ENCODE measurements around the gene TPI1.
"Not testable (repeated sequence)": the region's sequence is repeated elsewhere in the genome, so short reads cannot be mapped to it uniquely, and the experiment has no call there.

TPI1 gene

DNA sequence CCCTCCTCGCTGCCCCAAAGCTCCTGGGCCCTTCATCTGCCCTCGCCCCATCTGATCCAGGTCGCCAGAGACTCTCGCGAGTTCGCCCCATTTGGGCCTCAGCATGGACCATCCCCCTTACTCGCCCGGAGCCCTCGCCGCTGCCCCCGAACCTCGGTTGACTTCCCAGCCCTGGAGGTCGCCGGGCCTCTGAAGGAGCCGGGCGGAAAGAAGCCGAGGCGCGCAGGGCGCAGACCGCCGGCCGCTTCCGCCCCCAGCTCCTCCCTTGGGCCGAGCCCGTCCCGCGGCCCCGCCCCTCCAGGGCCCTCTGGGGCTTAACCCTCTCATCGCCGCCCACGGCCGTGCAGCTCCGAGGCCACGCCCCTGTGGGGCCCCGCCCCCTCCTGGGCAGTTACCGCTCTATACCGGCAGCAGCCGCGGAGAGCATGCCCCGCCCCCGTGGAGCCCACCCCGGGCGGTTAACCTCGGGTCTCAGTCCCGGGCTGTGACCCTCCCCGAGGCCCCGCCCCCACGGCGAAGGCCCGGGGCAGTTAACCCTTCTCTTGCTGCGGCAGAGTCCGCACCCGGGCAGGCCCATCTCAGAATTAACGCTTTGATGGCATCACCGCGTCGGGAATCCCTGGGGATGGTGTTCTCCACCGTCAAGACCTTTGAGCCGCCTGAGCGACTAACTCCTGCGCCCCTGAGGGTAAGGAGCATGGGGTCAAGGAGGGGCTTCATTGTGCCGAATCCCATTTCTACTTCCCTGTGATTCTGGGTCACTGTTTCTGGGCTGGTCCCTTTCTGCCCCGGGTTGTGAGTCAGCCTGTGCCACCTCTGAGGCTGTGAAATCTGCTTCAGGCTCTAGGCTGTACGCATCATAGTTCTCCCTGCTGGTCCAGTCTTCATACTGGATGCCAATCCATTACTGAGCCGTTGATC lies 6.0 kb downstream of the TPI1 start, which contains the start of gene SPSB2:
TSS of gene SPSB2 (minus strand) at position 210 of the 921 bp plus-strand sequence. CDS start 402 bp downstream, outside the sequence.
- peak; percentile 97 for DNase-seq (ENCODE audit: low read depth, low spot score)
- in situ Hi-C loops (cut with HindIII; ENCODE audit: low sequenced_read_pairs): no loop called here
- TF ChIP-seq, protein P1, sequence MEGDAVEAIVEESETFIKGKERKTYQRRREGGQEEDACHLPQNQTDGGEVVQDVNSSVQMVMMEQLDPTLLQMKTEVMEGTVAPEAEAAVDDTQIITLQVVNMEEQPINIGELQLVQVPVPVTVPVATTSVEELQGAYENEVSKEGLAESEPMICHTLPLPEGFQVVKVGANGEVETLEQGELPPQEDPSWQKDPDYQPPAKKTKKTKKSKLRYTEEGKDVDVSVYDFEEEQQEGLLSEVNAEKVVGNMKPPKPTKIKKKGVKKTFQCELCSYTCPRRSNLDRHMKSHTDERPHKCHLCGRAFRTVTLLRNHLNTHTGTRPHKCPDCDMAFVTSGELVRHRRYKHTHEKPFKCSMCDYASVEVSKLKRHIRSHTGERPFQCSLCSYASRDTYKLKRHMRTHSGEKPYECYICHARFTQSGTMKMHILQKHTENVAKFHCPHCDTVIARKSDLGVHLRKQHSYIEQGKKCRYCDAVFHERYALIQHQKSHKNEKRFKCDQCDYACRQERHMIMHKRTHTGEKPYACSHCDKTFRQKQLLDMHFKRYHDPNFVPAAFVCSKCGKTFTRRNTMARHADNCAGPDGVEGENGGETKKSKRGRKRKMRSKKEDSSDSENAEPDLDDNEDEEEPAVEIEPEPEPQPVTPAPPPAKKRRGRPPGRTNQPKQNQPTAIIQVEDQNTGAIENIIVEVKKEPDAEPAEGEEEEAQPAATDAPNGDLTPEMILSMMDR (IDR thresholded peaks at IDR 0.05; ENCODE audit: low read depth, low read length): no peak
- peak within 1 kb of the TSS; percentile 63 for H3K4me3 ChIP-seq (ENCODE audit: low read depth, low read length)

DNA sequence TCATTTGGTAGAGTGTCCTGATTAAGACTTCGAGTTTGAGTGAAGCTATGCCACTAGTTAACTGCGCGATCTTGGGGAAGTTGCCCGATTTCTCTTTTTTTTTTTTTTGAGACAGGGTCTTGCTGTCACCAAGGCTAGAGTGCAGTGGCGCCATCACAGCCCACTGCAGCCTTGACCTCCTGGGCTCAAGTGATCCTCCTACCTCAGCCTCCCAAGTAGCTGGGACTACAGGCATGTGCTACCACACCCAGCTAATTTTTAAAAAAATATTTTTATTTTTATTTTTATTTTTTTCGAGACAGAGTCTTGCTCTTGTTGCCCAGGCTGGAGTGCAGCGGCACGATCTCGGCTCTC lies 6.7 kb downstream of the TPI1 start:
- H3K4me3 ChIP-seq (ENCODE audit: low read depth, low read length): peak overlapping the region; percentile 63
- in situ Hi-C loops (cut with HindIII; ENCODE audit: low sequenced_read_pairs); DNase-seq (ENCODE audit: low read depth, low spot score): not testable (repeated sequence)

DNA sequence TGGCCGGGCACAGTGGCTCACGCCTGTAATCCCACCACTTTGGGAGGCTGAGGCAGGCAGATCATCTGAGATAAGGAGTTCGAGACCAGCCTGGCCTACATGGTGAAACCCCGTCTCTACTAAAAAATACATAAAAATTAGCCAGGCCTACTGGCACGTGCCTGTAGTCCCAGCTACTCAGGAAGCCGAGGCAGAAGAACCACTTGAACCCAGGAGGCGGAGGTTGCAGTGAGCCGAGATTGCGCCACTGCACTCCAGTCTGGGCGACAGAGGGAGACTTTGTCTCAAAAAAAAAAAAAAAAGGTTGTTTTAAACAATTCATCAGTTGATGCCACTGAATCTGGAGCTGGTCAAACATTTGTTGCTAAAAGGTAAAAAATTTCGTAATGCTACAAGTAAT lies 12.5 kb downstream of the TPI1 start:
- in situ Hi-C loops (cut with HindIII; ENCODE audit: low sequenced_read_pairs); H3K4me3 ChIP-seq (ENCODE audit: low read depth, low read length); DNase-seq (ENCODE audit: low read depth, low spot score): not testable (repeated sequence)

DNA sequence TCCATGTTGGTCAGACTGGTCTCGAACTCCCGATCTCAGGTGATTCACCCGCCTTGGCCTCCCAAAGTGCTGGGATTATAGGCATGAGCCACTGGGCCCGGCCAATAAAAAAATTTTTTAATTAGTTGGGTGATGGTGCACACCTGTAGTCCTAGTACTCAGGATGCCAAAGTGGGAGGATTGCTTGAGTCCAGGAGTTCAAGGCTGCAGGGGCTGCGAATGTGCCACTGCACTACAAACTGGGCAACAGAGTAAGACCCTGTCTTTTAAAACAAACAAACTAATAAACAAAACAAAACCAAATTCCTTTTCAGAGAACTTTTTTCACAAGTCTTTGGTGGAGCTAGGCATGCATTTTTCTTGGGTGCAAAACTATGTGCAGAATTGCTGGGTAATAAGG lies 15.9 kb downstream of the TPI1 start:
- no peak for DNase-seq (ENCODE audit: low read depth, low spot score)
- TF ChIP-seq, protein P1 (IDR thresholded peaks at IDR 0.05; ENCODE audit: low read depth, low read length): no peak
- no peak overlapping the region for H3K4me3 ChIP-seq (ENCODE audit: low read depth, low read length)
- in situ Hi-C loops (cut with HindIII; ENCODE audit: low sequenced_read_pairs): no loop called here

DNA sequence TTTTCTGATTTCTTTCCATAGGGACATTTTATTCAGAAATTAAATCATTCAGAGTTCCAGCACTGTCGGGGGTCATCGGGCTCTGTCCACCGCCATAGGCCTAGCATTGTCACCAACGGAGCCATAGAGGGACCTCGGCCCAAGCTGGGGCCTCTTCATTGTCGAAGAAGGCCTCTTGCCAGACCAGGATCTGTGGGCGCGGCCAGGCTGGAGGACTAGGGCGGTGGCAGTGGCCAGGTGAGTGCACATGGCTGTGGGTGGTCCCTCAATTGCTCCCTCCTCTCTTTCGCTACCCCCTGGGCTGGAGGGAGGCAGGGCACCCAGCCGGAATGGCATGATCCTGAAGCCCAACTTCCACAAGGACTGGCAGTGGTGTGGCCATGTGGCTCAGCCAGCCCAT lies 16.4 kb downstream of the TPI1 start:
- in situ Hi-C loops (cut with HindIII; ENCODE audit: low sequenced_read_pairs): no loop called here
- TF ChIP-seq, protein P1 (IDR thresholded peaks at IDR 0.05; ENCODE audit: low read depth, low read length): no peak
- no peak for DNase-seq (ENCODE audit: low read depth, low spot score)
- H3K4me3 ChIP-seq (ENCODE audit: low read depth, low read length): no peak overlapping the region

DNA sequence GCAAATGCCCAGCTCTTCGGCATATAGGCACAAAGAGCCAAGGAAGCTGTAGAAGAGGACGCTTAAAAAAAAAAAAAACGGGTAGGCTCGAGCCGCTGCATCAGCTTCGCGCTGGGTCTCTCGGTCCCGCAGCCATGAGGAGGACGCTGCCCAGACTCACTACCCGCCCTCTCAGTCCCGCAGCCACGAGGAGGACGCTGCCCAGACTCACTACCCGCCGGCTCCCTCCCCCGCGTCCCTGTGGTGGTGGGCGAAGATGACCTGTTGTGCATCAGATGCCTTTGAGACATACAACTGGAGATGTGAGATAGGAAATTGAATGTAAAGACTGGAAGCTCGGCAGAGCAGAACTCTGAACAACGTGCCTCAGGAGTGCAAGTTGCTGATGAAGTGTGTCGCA lies 17.2 kb downstream of the TPI1 start:
- no peak for DNase-seq (ENCODE audit: low read depth, low spot score)
- TF ChIP-seq, protein P1 (IDR thresholded peaks at IDR 0.05; ENCODE audit: low read depth, low read length): no peak
- no peak overlapping the region for H3K4me3 ChIP-seq (ENCODE audit: low read depth, low read length)
- in situ Hi-C loops (cut with HindIII; ENCODE audit: low sequenced_read_pairs): no loop called here

DNA sequence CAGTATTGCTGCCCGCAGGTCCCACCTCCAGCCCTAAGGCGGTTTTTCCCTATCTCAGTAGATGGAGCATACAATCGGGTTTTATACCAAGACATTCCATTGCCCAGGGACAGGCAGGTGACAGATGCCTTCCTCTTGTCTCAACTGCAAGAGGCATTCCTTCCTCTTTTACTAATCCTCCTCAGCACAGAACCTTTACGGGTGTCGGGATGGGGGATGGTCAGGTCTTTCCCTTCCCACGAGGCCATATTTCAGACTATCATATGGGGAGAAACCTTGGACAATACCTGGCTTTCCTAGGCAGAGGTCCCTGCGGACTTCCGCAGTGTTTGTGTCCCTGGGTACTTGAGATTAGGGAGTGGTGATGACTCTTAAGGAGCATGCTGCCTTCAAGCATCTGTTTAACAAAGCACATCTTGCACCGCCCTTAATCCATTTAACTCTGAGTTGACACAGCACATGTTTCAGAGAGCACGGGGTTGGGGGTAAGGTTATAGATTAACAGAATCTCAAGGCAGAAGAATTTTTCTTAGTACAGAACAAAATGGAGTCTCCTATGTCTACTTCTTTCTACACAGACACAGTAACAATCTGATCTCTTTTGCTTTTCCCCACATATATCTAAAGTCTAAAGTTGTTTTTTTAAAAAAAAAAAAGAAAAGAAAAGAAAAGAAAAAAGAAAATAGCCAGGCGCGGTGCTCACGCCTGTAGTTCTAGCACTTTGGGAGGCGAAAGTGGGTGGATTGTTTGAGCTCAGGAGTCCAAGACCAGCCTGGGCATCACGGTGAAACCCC lies 19.1 kb downstream of the TPI1 start:
- H3K4me3 ChIP-seq (ENCODE audit: low read depth, low read length); in situ Hi-C loops (cut with HindIII; ENCODE audit: low sequenced_read_pairs); DNase-seq (ENCODE audit: low read depth, low spot score): not testable (repeated sequence)

DNA sequence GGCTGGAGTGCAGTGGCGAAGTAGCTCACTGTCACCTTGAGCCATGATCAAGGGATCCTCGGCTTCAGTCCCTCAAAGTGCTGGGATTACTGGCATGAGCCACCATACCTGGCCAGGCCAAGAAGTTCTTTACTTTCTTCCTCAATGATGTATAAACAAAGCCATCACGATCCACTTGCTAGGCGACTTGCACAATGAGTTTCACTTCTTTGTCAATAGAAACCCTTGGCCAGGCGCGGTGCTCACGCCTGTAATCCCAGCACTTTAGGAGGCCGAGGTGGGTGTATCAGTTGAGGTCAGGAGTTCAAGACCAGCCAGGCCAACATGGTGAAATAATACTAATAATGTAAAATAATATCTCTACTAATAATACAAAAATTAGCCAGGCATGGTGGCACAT lies 20.1 kb downstream of the TPI1 start:
- in situ Hi-C loops (cut with HindIII; ENCODE audit: low sequenced_read_pairs): no loop called here
- no peak overlapping the region for H3K4me3 ChIP-seq (ENCODE audit: low read depth, low read length)
- DNase-seq (ENCODE audit: low read depth, low spot score): no peak
- TF ChIP-seq, protein P1 (IDR thresholded peaks at IDR 0.05; ENCODE audit: low read depth, low read length): no peak
